COR-L47 (cell line): Measurements from ENCODE around the gene PPP1R37.

ENCODE experiments used
- DNase-seq: peaks from one replicate; lab custom pipeline; 2025; lab: John Stamatoyannopoulos, UW

The PPP1R37 gene

GRCh38 chr19:45138303-45138751 lies 45.3 kb downstream of the PPP1R37 start:
- no peak for DNase-seq

- no peak for DNase-seq
These were observed 46.5 kb downstream of the PPP1R37 start for GRCh38 chr19:45139286-45140143.

GRCh38 chr19:45140144-45140503 lies 47.1 kb downstream of the PPP1R37 start:
- DNase-seq: no peak

DNA sequence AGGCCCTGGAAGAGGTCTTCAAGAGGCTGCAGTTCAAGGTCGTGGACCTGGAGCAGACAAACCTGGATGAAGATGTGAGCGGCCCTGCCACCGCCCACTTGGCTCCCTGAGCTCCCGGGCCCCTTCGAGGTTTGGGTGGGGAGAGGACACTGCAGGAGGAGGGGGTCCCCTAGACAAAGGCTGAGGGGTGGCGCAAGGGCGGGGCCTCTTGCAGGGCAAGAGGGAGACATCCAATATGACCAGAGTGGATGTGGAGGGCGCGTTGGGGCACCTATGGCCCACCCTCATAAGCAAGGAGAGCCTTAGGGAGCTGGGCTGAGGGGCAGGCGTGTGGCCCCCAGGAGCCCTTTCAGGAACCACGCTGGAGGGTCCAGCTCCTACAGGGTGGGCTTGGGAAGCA lies 47.6 kb downstream of the PPP1R37 start:
- no peak for DNase-seq

DNA sequence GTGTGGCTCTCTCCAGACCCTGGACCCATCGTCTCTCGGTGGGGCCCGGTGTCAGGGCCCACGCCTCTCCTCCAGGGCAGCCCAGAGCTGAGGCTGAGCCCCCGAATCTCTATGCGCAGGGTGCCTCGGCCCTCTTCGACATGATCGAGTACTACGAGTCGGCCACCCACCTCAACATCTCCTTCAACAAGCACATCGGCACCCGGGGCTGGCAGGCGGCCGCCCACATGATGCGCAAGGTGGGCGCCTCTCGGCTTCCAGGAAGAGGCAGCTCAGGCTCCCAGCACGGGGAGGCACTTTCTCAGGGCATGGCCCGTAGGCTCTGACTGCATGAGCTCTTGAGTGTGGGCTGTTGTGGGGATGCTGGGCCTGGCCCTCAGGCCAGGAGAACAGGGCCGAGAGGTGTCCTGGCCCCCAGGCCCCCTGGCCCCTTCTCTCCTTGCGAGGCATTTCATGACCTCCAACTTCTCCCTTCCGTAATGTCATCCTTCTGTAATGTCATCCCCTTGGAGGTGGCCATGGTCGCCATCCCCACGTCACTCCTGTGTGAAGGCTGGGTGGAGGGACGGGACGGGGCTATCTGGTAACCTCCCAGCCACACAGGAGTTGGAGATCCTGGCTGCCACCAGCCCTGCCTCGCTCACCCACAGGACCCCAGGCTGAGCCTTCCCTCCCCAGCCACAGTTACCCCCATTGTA lies 48.4 kb downstream of the PPP1R37 start:
- DNase-seq: no peak

DNA sequence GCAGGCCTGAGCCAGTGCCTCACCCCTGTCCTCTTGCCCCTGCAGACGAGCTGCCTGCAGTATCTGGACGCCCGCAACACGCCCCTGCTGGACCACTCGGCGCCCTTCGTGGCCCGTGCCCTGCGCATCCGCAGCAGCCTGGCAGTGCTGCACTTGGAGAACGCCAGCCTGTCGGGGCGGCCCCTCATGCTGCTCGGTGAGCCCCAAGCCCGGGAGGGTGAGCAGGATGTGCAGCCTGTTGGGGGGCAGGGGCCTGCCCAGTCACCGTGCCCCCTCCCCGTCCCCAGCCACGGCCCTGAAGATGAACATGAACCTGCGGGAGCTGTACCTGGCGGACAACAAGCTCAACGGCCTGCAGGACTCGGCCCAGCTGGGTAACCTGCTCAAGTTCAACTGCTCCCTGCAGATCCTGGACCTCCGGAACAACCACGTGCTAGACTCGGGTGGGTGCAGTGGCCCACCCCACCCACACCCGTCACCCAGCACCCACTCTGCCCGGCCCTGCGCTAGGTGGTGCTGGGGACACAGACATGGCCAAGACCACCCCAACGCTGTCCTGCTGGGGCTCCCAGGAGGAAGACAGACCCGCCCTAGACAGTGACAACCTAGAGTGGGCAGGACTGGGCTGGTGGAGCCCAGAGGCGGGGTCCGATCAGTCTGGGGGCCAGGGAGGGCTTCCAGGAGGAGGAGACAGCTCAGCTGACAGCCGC lies 49.2 kb downstream of the PPP1R37 start:
- no peak for DNase-seq

- DNase-seq: no peak
These were observed 49.7 kb downstream of the PPP1R37 start for GRCh38 chr19:45142726-45143110.

DNA sequence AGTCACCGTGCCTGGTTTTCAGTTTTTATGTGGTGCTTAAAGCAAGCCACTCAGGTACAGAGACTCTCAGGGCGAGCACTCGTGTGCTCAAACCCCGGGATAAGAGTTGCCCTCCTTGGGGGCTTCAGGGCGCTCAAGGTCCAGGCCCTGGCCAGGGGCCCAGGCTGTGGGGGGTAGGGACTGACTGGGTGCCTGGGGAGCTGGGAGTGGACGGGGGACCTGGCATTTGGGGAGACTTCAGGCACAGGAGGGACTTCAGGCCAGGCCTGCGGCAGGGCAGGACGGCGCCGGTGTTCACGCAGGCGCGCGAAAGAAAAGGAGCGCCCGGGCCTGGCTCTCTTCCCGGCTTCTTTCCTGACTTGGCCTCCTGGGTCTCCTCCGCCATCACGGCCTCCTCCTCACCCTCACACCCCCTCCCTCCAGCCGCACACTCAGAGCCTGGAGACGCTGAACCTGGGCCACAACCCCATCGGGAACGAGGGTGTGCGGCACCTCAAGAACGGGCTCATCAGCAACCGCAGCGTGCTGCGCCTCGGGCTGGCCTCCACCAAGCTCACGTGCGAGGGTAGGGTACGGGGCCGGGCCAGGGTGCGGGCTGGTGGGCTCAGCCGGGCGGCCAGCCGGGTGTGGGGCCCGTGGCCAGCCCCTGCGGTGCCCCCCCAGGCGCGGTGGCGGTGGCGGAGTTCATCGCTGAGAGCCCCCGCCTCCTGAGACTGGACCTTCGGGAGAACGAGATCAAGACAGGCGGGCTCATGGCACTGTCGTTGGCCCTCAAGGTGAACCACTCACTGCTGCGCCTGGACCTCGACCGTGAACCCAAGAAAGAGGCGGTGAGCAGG lies 51.7 kb downstream of the PPP1R37 start:
- DNase-seq: no peak

- no peak for DNase-seq
These were observed 52.6 kb downstream of the PPP1R37 start for GRCh38 chr19:45145270-45146189.

DNA sequence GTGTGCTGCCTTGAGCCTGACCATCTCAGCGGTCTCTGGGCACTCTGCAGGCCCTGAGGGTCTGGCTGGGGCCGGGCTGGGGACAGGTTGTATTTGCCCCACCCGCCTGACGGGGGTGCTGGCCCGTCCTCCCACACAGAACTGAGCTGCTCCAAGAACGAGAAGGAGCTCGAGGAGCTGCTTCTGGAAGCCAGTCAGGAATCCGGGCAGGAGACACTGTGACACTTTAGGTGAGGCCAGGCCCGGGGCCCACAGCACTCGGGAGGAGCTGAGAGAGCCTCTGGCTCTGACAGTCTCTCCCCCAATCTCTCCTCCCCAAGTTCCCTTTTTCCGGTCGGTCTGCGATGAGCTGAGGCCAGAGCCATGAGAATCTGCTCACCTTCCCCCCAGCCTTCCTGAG lies 53.3 kb downstream of the PPP1R37 start:
- DNase-seq: no peak

GRCh38 chr19:45146741-45147205 lies 53.8 kb downstream of the PPP1R37 start:
- DNase-seq: no peak

GRCh38 chr19:45147835-45148676 lies 55.1 kb downstream of the PPP1R37 start:
- DNase-seq: no peak

DNA sequence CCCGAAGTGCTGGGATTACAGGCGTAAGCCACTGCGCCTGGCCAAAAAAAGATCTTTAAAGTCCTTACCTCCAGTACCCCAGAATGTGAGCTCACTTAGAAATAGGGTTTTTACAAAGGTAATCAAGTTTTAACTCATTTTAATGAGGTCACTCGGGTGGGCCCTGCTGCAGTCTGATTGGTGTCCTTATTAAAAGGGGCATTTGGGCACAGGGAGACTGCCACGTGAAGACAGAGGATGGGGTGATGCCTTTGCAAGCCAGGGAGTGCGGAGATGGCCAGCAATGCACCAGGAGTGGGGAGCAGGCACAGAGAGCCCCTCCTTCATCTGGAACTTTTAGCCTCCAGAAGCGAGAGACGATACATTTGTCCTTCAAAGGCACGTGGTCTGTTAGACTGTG lies 56.1 kb downstream of the PPP1R37 start:
- DNase-seq: no peak

GRCh38 chr19:45150180-45150579 lies 57.2 kb downstream of the PPP1R37 start:
- no peak for DNase-seq

- no peak for DNase-seq
These were observed 57.8 kb downstream of the PPP1R37 start for GRCh38 chr19:45150751-45151281.

GRCh38 chr19:45151320-45151719 lies 58.3 kb downstream of the PPP1R37 start:
- DNase-seq: no peak

DNA sequence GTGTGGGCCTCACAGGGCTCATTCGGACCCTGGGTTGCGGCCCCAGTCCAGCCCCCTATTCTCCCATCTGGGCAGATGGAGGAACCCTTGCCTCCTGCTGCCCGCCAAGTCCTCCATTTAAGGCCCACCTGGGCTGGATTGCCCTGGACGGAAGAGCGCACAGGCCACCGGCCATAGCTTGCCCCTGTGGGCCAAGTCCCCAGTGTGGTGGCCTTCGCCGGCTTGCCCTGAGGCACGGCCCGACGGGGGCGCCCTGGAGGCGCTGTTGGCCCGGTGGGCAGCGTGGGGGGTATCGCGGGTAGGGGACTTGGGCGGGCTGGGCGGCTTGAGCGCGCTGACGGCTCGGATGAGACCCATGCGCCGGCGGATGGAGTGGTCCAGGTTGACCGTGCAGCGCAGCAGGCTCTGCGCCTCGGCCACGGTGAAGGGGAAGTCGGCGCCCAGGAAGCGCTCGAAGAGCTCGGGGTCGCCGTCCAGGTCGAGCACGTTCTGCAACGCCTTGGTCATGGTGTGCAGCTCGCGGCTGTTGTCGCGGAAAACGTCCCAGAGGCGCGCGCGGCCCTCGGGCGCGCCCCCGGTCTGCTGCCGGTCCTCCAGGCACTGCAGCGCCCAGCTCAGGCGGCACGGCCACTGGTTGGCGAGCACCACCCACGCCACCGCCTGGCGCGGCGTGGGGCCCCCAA lies 59.0 kb downstream of the PPP1R37 start:
- no peak for DNase-seq

GRCh38 chr19:45152504-45153338 lies 59.7 kb downstream of the PPP1R37 start:
- DNase-seq: peak; percentile 33
